ENCODE measurements around the gene XPO1.

The XPO1 gene

GRCh38 chr2:61566566-61566965 is 28.4 kb upstream of the XPO1 start:
- H3K9me3 ChIP-seq (ENCODE audit: insufficient read depth, low read length), result no peaks in the 10 kb centered on the region
- H3K9ac ChIP-seq (ENCODE audit: low read length), result no peak overlapping the region
- no peaks in the 10 kb centered on the region for H3K27me3 ChIP-seq (ENCODE audit: low read length)
- H3F3A ChIP-seq (ENCODE audit: insufficient read depth), result no peaks in the 10 kb centered on the region
- no peaks in the 10 kb centered on the region for H3K36me3 ChIP-seq (ENCODE audit: low read length)
- no peak overlapping the region for H2AFZ ChIP-seq (ENCODE audit: low read depth, low read length, severe bottlenecking)
- no peak overlapping the region for H3K4me3 ChIP-seq (ENCODE audit: insufficient read depth, low read length, poor library complexity, severe bottlenecking)
- no peaks in the 10 kb centered on the region for H3K79me2 ChIP-seq (ENCODE audit: insufficient read depth, low read length)
- no peak overlapping the region for H3K27ac ChIP-seq (ENCODE audit: low read depth, low read length)
- H3K4me2 ChIP-seq (ENCODE audit: low read depth, low read length, poor library complexity, severe bottlenecking), result no peak overlapping the region
- no peaks in the 10 kb centered on the region for H4K20me1 ChIP-seq (ENCODE audit: low read depth, low read length)
- no peaks in the 10 kb centered on the region for H3K9me2 ChIP-seq (replicated peaks; ENCODE audit: insufficient read depth, low read length)
- TF ChIP-seq EZH2phosphoT487 (conservative IDR thresholded peaks at IDR 0.05; ENCODE audit: low read length) (no peak), CTCF (IDR thresholded peaks at IDR 0.05; ENCODE audit: insufficient read depth, low read length, poor library complexity, severe bottlenecking) (no peak)

DNA sequence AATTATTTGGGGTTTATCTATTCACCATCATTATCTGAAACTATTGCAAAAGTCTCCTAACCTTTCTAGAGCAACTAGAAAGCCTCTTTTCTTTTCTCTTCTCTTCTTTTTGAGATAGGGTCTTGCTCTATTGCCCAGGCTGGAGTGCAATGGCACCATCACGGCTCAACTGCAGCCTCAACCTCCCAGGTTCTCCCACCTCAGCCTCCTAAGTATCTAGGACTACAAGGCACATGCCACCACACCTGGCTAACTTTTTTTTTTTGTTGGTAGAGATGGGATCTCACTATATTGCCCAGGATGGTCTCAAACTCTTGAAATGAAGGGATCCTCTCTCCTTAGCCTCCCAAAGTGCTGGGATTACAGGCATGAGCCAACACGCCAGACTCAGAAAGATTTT is 24.5 kb upstream of the XPO1 start:
- H3K9me2 ChIP-seq (replicated peaks; ENCODE audit: insufficient read depth, low read length), result no peaks in the 10 kb centered on the region
- no peaks in the 10 kb centered on the region for H3K27me3 ChIP-seq (ENCODE audit: low read length)
- no peak for TF ChIP-seq EZH2phosphoT487 (conservative IDR thresholded peaks at IDR 0.05; ENCODE audit: low read length)
- no peak for TF ChIP-seq CTCF (IDR thresholded peaks at IDR 0.05; ENCODE audit: insufficient read depth, low read length, poor library complexity, severe bottlenecking)
- no peaks in the 10 kb centered on the region for H3K79me2 ChIP-seq (ENCODE audit: insufficient read depth, low read length)
- H3K9me3 ChIP-seq (ENCODE audit: insufficient read depth, low read length), result no peaks in the 10 kb centered on the region
- no peak overlapping the region for H3K4me2 ChIP-seq (ENCODE audit: low read depth, low read length, poor library complexity, severe bottlenecking)
- H3F3A ChIP-seq (ENCODE audit: insufficient read depth), result no peaks in the 10 kb centered on the region
- H3K27ac ChIP-seq (ENCODE audit: low read depth, low read length), result no peak overlapping the region
- H3K4me3 ChIP-seq (ENCODE audit: insufficient read depth, low read length, poor library complexity, severe bottlenecking), result no peak overlapping the region
- no peaks in the 10 kb centered on the region for H4K20me1 ChIP-seq (ENCODE audit: low read depth, low read length)
- H3K9ac ChIP-seq (ENCODE audit: low read length), result no peak overlapping the region
- H2AFZ ChIP-seq (ENCODE audit: low read depth, low read length, severe bottlenecking), result no peak overlapping the region
- no peaks in the 10 kb centered on the region for H3K36me3 ChIP-seq (ENCODE audit: low read length)

DNA sequence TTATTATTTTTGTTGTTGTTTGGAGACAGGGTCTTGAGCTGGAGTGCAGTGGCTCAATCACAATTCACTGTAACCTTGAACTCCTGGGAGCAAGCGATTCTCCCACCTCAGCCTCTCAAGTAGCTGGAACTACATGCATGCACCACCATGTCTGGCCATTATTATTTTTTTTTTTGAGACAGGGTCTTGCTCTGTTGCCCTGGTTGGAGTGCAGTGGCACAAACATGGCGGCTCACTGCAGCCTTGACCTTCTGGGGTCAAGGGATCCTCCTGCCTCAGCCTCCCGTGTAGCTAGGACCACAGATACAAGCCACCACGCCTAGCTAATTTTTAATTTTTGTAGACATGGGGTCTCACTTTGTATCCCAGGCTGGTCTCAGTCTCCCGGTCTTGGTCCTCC is 20.0 kb upstream of the XPO1 start:
- Histone ChIP-seq H3K9me3 (ENCODE audit: insufficient read depth, low read length) (no peaks in the 10 kb centered on the region), H3K27me3 (ENCODE audit: low read length) (no peaks in the 10 kb centered on the region), H2AFZ (ENCODE audit: low read depth, low read length, severe bottlenecking) (no peak overlapping the region), H3K9ac (ENCODE audit: low read length) (no peak overlapping the region), H3K36me3 (ENCODE audit: low read length) (no peaks in the 10 kb centered on the region), H3F3A (ENCODE audit: insufficient read depth) (no peaks in the 10 kb centered on the region), H3K9me2 (replicated peaks; ENCODE audit: insufficient read depth, low read length) (no peaks in the 10 kb centered on the region), H4K20me1 (ENCODE audit: low read depth, low read length) (no peaks in the 10 kb centered on the region), H3K4me2 (ENCODE audit: low read depth, low read length, poor library complexity, severe bottlenecking) (no peak overlapping the region), H3K4me3 (ENCODE audit: insufficient read depth, low read length, poor library complexity, severe bottlenecking) (no peak overlapping the region), H3K27ac (ENCODE audit: low read depth, low read length) (no peak overlapping the region), H3K79me2 (ENCODE audit: insufficient read depth, low read length) (no peaks in the 10 kb centered on the region)
- TF ChIP-seq CTCF (IDR thresholded peaks at IDR 0.05; ENCODE audit: insufficient read depth, low read length, poor library complexity, severe bottlenecking) (no peak), EZH2phosphoT487 (conservative IDR thresholded peaks at IDR 0.05; ENCODE audit: low read length) (no peak)

DNA sequence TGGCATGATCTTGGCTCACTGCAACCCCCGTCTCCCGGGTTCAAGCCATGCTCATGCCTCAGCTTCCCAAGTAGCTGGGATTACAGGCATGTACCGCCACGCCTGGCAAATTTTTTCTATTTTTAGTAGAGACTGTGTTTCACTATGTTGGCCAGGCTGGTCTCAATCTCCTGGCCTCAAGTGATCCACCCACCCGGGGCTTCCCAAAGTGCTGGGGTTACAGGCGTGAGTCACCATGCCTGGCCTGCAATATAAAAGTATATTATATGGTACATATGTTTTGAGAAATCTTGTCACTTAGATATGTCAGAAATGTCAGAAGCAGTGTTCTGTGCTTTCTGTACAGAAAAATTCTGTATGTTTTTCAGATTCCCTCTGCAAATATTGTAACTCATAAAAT is 19.2 kb upstream of the XPO1 start:
- Histone ChIP-seq H3K9me2 (replicated peaks; ENCODE audit: insufficient read depth, low read length) (no peaks in the 10 kb centered on the region), H3K9ac (ENCODE audit: low read length) (no peak overlapping the region), H3K27ac (ENCODE audit: low read depth, low read length) (no peak overlapping the region), H3K9me3 (ENCODE audit: insufficient read depth, low read length) (no peaks in the 10 kb centered on the region), H3K4me3 (ENCODE audit: insufficient read depth, low read length, poor library complexity, severe bottlenecking) (no peak overlapping the region), H3K27me3 (ENCODE audit: low read length) (no peaks in the 10 kb centered on the region), H3K36me3 (ENCODE audit: low read length) (no peaks in the 10 kb centered on the region), H3K4me2 (ENCODE audit: low read depth, low read length, poor library complexity, severe bottlenecking) (no peak overlapping the region), H3K79me2 (ENCODE audit: insufficient read depth, low read length) (no peaks in the 10 kb centered on the region), H4K20me1 (ENCODE audit: low read depth, low read length) (no peaks in the 10 kb centered on the region), H3F3A (ENCODE audit: insufficient read depth) (no peaks in the 10 kb centered on the region), H2AFZ (ENCODE audit: low read depth, low read length, severe bottlenecking) (no peak overlapping the region)
- TF ChIP-seq EZH2phosphoT487 (conservative IDR thresholded peaks at IDR 0.05; ENCODE audit: low read length) (no peak), CTCF (IDR thresholded peaks at IDR 0.05; ENCODE audit: insufficient read depth, low read length, poor library complexity, severe bottlenecking) (no peak)

All from SU-DHL-6 (cell line).